GM23338 (cell line): ENCODE results near the gene CABYR. TPM values are rescaled to one million over a fixed set of nuclear protein-coding genes. Genes with fewer than 3 reads are reported as not detected.
A peak's percentile ranks its signal among the peaks of the same experiment; 100 is the strongest.

ENCODE experiments used
- ATAC-seq: fragments of 200-7000 bp; cut with Tn5 transposase; 3 replicates; pipeline ENCODE4 v1.9.1; 2020
- DNase-seq: peaks from one replicate; pipeline ENCODE4 v3.0.0-alpha.2; 2015; ENCODE audit warnings: low spot score
- H2AFZ ChIP-seq: fragments of 200-600 bp; sonication (generic); 2 replicates; pipeline ENCODE4 v1.8.0; 2016; ENCODE audit warnings: antibody characterized with exemption, mild to moderate bottlenecking, moderate library complexity
- H3F3A ChIP-seq: fragments of 200-600 bp; sonication (generic); replicated peaks from 2 replicates; pipeline ENCODE4 v1.8.0; 2017; ENCODE audit warnings: antibody characterized with exemption, mixed run types, low read depth
- H3K27ac ChIP-seq: fragments of 200-600 bp; sonication (generic); 2 replicates; pipeline ENCODE4 v1.6.1; 2016; ENCODE audit warnings: low read depth
- H3K27me3 ChIP-seq: fragments of 200-600 bp; sonication (generic); 2 replicates; pipeline ENCODE4 v1.8.0; 2016; ENCODE audit warnings: mild to moderate bottlenecking, mixed run types, moderate library complexity; ENCODE audit not compliant: insufficient read depth
- H3K36me3 ChIP-seq: fragments of 200-600 bp; sonication (generic); 2 replicates; pipeline ENCODE4 v1.8.0; 2016; ENCODE audit warnings: mild to moderate bottlenecking; ENCODE audit not compliant: insufficient read depth
- H3K4me1 ChIP-seq: fragments of 200-600 bp; sonication (generic); 2 replicates; pipeline ENCODE4 v1.8.0; 2016; ENCODE audit warnings: mild to moderate bottlenecking, moderate library complexity; ENCODE audit not compliant: insufficient read depth
- H3K4me2 ChIP-seq: fragments of 200-600 bp; sonication (generic); 2 replicates; pipeline ENCODE4 v1.7.1; 2017; ENCODE audit warnings: mixed run types
- H3K4me3 ChIP-seq: fragments of 200-600 bp; sonication (generic); 2 replicates; pipeline ENCODE4 v1.6.1; 2016; ENCODE audit warnings: mixed run types
- H3K79me2 ChIP-seq: fragments of 200-600 bp; sonication (generic); replicated peaks from 2 replicates; pipeline ENCODE4 v1.8.0; 2017; ENCODE audit warnings: mild to moderate bottlenecking; ENCODE audit not compliant: insufficient read depth
- H3K9me2 ChIP-seq: fragments of 200-600 bp; sonication (generic); 2 replicates; pipeline ENCODE4 v1.8.0; 2017; ENCODE audit not compliant: insufficient read depth
- H4K20me1 ChIP-seq: fragments of 200-600 bp; sonication (generic); replicated peaks from 2 replicates; pipeline ENCODE4 v1.8.0; 2017; ENCODE audit warnings: mild to moderate bottlenecking; ENCODE audit not compliant: insufficient read depth
- H3K27ac Mint-ChIP-seq: 2 replicates; pipeline ENCODE4 v1.8.0; 2020; ENCODE audit warnings: inconsistent platforms, mild to moderate bottlenecking, moderate library complexity, mixed read lengths
- H3K27me3 Mint-ChIP-seq: 3 replicates; pipeline ENCODE4 v1.8.0; 2022; ENCODE audit warnings: low read depth, mild to moderate bottlenecking, moderate library complexity, mixed read lengths, inconsistent platforms; ENCODE audit not compliant: insufficient read depth, poor library complexity
- H3K36me3 Mint-ChIP-seq: 3 replicates; pipeline ENCODE4 v1.8.0; 2021; ENCODE audit warnings: low read depth, mild to moderate bottlenecking, inconsistent platforms, moderate library complexity, mixed read lengths
- H3K4me1 Mint-ChIP-seq: 3 replicates; pipeline ENCODE4 v1.8.0; 2020; ENCODE audit warnings: mild to moderate bottlenecking, inconsistent platforms, mixed read lengths
- H3K4me3 Mint-ChIP-seq: 3 replicates; pipeline ENCODE4 v1.8.0; 2021; ENCODE audit warnings: moderate library complexity, mild to moderate bottlenecking, inconsistent platforms, mixed read lengths
- H3K9me3 Mint-ChIP-seq: 3 replicates; pipeline ENCODE4 v1.8.0; 2020; ENCODE audit warnings: moderate library complexity, mild to moderate bottlenecking, inconsistent platforms, mixed read lengths
- CREB1 ChIP-seq: fragments of 250-450 bp; sonication (Bioruptor Pico); IDR thresholded peaks from 2 replicates; pipeline ENCODE4 v1.5.0; 2020; ENCODE audit warnings: low read depth, mild to moderate bottlenecking, moderate library complexity
- CTCF ChIP-seq, 2 experiments: fragments of 200-600 bp in 1 of 2; sonication (generic) in 1 of 2; conservative IDR thresholded peaks; 2 replicates each; pipeline versions ENCODE4 v1.5.1 to v1.6.1; 2016 to 2017; ENCODE audit warnings: antibody characterized with exemption in 2 of 2, low read depth in 2 of 2, mild to moderate bottlenecking in 2 of 2, moderate library complexity in 1 of 2
- EZH2 ChIP-seq: fragments of 200-600 bp; sonication (generic); IDR thresholded peaks from one replicate; pipeline ENCODE4 v1.8.0; 2017; ENCODE audit warnings: antibody characterized with exemption, mild to moderate bottlenecking, low read depth; ENCODE audit not compliant: unreplicated experiment
- EZH2phosphoT487 ChIP-seq: fragments of 200-600 bp; sonication (generic); IDR thresholded peaks from one replicate; pipeline ENCODE4 v1.8.1; 2018; ENCODE audit warnings: antibody characterized with exemption; ENCODE audit not compliant: unreplicated experiment
- JUNB ChIP-seq: IDR thresholded peaks from one replicate; pipeline ENCODE4 v1.6.1; 2016; ENCODE audit warnings: antibody characterized with exemption; ENCODE audit not compliant: unreplicated experiment
- NANOG ChIP-seq: IDR thresholded peaks from 2 replicates; pipeline ENCODE4 v1.6.1; 2016; ENCODE audit warnings: antibody characterized with exemption, borderline replicate concordance
- POLR2AphosphoS5 ChIP-seq: IDR thresholded peaks from 2 replicates; pipeline ENCODE4 v1.6.1; 2016; ENCODE audit warnings: antibody characterized with exemption, low read depth
- REST ChIP-seq: IDR thresholded peaks from one replicate; pipeline ENCODE4 v1.6.1; 2018; ENCODE audit warnings: antibody characterized with exemption; ENCODE audit not compliant: unreplicated experiment
- STAT1 ChIP-seq: IDR thresholded peaks from one replicate; pipeline ENCODE4 v1.6.1; 2016; ENCODE audit warnings: antibody characterized with exemption; ENCODE audit not compliant: unreplicated experiment
- ZNF114 ChIP-seq: fragments of 250-450 bp; sonication (Bioruptor Pico); IDR thresholded peaks from 2 replicates; pipeline ENCODE4 v1.5.0; 2020; ENCODE audit warnings: mild to moderate bottlenecking, moderate library complexity
- ZNF331 ChIP-seq: fragments of 250-450 bp; sonication (Bioruptor Pico); IDR thresholded peaks from 2 replicates; pipeline ENCODE4 v1.5.0; 2020; ENCODE audit warnings: low read depth, mild to moderate bottlenecking, moderate library complexity
- polyA plus RNA-seq: library from polyadenylated mRNA; unstranded; fragments of >200 nt; fragmentation: Nextera tagmentation; extraction: Ambion mirVana; gene quantifications from 2 replicates; pipeline ENCODE4 v1.2.1, GENCODE V29; 2016
- total RNA-seq: library from RNA; depleted of rRNA; stranded (reverse); fragments of >200 nt; shearing (Covaris generic); gene quantifications from 2 replicates; pipeline ENCODE4 v1.2.3, GENCODE V29; 2014
- TF ChIP-seq, protein P1 (sequence below): fragments of 250-450 bp; sonication (Bioruptor Pico); IDR thresholded peaks from 2 replicates; pipeline ENCODE4 v1.5.0; 2020; ENCODE audit warnings: mild to moderate bottlenecking, moderate library complexity
- TF ChIP-seq, protein P2 (sequence below): IDR thresholded peaks from 2 replicates; pipeline ENCODE4 v1.6.1; 2016; ENCODE audit warnings: antibody characterized with exemption

CABYR gene
- total and polyA plus RNA-seq, 2 experiments from 2014 or later: 24.0 to 48.4 TPM

DNA sequence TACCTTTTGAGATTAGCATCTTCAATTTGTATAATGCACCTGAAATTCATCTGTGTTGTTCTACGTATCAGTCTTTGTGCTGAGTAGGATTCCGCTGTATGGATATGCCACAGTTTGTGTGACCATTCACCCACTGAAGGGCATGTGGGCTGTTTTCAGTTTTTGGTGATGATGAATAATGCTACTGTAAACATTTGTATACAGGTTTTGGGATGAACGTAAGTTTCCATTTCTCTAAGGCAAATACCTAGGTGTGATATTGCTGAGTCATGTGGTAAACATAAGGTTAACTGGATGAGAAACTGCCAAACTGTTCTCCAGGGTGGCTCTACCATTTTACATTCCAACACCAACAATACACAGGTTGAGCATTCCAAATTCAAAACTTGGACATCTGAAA lies 35.1 kb downstream of the CABYR start:
- DNase-seq (no peak), ATAC-seq (no peak)
- no peak overlapping the region for H3K4me3 Mint-ChIP-seq
- H3K27me3 Mint-ChIP-seq: no peaks in the 10 kb centered on the region
- Histone ChIP-seq H3F3A (no peaks in the 10 kb centered on the region), H3K27ac (no peak overlapping the region), H3K9me2 (no peaks in the 10 kb centered on the region), H2AFZ (no peak overlapping the region), H3K4me3 (no peak overlapping the region), H4K20me1 (peaks cover 4% of the 10 kb centered on the region; the same call in 1 of the 2 replicates), H3K4me1 (peaks cover 5% of the 10 kb centered on the region; the same call in 1 of the 2 replicates), H3K27me3 (no peaks in the 10 kb centered on the region), H3K36me3 (no peaks in the 10 kb centered on the region; the same call in 1 of the 2 replicates), H3K4me2 (no peak overlapping the region), H3K79me2 (no peaks in the 10 kb centered on the region)
- no peaks in the 10 kb centered on the region for H3K9me3 Mint-ChIP-seq
- H3K27ac Mint-ChIP-seq: peak overlapping the region; percentile 21
- peaks cover 21% of the 10 kb centered on the region; the same call in 2 of the 3 replicates for H3K36me3 Mint-ChIP-seq
- peaks cover 3% of the 10 kb centered on the region; the same call in 2 of the 3 replicates for H3K4me1 Mint-ChIP-seq
- TF ChIP-seq STAT1 (no peak), EZH2phosphoT487 (no peak), POLR2AphosphoS5 (no peak), CREB1 (no peak), EZH2 (no peak), NANOG (no peak), CTCF (conservative IDR thresholded peaks at IDR 0.05; ENCODE audit: low read depth in 2 of 2) (no peak), ZNF331 (no peak), JUNB (no peak), REST (no peak), ZNF114 (CRISPR knock-in tag) (no peak)
- TF ChIP-seq, protein P1, sequence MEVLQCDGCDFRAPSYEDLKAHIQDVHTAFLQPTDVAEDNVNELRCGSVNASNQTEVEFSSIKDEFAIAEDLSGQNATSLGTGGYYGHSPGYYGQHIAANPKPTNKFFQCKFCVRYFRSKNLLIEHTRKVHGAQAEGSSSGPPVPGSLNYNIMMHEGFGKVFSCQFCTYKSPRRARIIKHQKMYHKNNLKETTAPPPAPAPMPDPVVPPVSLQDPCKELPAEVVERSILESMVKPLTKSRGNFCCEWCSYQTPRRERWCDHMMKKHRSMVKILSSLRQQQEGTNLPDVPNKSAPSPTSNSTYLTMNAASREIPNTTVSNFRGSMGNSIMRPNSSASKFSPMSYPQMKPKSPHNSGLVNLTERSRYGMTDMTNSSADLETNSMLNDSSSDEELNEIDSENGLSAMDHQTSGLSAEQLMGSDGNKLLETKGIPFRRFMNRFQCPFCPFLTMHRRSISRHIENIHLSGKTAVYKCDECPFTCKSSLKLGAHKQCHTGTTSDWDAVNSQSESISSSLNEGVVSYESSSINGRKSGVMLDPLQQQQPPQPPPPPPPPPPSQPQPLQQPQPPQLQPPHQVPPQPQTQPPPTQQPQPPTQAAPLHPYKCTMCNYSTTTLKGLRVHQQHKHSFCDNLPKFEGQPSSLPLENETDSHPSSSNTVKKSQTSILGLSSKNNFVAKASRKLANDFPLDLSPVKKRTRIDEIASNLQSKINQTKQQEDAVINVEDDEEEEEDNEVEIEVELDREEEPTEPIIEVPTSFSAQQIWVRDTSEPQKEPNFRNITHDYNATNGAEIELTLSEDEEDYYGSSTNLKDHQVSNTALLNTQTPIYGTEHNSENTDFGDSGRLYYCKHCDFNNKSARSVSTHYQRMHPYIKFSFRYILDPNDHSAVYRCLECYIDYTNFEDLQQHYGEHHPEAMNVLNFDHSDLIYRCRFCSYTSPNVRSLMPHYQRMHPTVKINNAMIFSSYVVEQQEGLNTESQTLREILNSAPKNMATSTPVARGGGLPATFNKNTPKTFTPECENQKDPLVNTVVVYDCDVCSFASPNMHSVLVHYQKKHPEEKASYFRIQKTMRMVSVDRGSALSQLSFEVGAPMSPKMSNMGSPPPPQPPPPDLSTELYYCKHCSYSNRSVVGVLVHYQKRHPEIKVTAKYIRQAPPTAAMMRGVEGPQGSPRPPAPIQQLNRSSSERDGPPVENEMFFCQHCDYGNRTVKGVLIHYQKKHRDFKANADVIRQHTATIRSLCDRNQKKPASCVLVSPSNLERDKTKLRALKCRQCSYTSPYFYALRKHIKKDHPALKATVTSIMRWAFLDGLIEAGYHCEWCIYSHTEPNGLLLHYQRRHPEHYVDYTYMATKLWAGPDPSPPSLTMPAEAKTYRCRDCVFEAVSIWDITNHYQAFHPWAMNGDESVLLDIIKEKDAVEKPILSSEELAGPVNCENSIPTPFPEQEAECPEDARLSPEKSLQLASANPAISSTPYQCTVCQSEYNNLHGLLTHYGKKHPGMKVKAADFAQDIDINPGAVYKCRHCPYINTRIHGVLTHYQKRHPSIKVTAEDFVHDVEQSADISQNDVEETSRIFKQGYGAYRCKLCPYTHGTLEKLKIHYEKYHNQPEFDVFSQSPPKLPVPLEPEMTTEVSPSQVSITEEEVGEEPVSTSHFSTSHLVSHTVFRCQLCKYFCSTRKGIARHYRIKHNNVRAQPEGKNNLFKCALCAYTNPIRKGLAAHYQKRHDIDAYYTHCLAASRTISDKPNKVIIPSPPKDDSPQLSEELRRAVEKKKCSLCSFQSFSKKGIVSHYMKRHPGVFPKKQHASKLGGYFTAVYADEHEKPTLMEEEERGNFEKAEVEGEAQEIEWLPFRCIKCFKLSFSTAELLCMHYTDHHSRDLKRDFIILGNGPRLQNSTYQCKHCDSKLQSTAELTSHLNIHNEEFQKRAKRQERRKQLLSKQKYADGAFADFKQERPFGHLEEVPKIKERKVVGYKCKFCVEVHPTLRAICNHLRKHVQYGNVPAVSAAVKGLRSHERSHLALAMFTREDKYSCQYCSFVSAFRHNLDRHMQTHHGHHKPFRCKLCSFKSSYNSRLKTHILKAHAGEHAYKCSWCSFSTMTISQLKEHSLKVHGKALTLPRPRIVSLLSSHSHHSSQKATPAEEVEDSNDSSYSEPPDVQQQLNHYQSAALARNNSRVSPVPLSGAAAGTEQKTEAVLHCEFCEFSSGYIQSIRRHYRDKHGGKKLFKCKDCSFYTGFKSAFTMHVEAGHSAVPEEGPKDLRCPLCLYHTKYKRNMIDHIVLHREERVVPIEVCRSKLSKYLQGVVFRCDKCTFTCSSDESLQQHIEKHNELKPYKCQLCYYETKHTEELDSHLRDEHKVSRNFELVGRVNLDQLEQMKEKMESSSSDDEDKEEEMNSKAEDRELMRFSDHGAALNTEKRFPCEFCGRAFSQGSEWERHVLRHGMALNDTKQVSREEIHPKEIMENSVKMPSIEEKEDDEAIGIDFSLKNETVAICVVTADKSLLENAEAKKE (CRISPR knock-in tag): no peak
- TF ChIP-seq, protein P2, sequence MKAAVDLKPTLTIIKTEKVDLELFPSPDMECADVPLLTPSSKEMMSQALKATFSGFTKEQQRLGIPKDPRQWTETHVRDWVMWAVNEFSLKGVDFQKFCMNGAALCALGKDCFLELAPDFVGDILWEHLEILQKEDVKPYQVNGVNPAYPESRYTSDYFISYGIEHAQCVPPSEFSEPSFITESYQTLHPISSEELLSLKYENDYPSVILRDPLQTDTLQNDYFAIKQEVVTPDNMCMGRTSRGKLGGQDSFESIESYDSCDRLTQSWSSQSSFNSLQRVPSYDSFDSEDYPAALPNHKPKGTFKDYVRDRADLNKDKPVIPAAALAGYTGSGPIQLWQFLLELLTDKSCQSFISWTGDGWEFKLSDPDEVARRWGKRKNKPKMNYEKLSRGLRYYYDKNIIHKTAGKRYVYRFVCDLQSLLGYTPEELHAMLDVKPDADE: no peak
